Hematopoietic multipotent progenitor cell treated with erythropoietin and hydrocortisone succinate and interleukin-3 and kit ligand, for 8 days (in vitro differentiated cells): Measurements from ENCODE around the gene DDX10.

Experiments used
- DNase-seq: peaks from one replicate; pipeline ENCODE4 v3.0.0-alpha.2; 2015

DDX10 gene

GRCh38 chr11:108958368-108959104 lies 293.7 kb downstream of the DDX10 start:
- DNase-seq: no peak

GRCh38 chr11:108959105-108959761 lies 294.4 kb downstream of the DDX10 start:
- no peak for DNase-seq

GRCh38 chr11:108959874-108960273 lies 295.0 kb downstream of the DDX10 start:
- no peak for DNase-seq

GRCh38 chr11:108960501-108960900 lies 295.6 kb downstream of the DDX10 start:
- no peak for DNase-seq

DNA sequence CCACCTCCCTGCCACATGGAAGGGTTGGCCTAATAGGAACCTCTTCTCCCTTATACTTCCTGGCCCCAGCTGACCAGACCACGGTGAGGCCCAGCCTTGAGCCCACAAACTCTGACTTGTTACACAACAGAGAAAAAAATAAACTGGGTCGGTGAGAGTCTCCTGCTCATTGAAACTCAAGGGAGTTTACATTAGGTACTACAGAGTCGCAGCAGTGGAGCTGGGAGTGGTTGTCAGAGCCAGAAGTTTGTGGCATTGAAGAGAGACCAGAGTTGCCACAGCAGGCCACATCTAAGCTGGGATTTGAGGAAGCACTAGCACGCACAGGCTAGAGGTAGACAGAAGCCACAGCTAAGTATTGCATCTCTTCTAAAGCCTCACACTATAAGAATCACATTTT lies 296.2 kb downstream of the DDX10 start:
- DNase-seq: no peak

- DNase-seq: no peak
These were observed 298.2 kb downstream of the DDX10 start for GRCh38 chr11:108963118-108963517.

DNA sequence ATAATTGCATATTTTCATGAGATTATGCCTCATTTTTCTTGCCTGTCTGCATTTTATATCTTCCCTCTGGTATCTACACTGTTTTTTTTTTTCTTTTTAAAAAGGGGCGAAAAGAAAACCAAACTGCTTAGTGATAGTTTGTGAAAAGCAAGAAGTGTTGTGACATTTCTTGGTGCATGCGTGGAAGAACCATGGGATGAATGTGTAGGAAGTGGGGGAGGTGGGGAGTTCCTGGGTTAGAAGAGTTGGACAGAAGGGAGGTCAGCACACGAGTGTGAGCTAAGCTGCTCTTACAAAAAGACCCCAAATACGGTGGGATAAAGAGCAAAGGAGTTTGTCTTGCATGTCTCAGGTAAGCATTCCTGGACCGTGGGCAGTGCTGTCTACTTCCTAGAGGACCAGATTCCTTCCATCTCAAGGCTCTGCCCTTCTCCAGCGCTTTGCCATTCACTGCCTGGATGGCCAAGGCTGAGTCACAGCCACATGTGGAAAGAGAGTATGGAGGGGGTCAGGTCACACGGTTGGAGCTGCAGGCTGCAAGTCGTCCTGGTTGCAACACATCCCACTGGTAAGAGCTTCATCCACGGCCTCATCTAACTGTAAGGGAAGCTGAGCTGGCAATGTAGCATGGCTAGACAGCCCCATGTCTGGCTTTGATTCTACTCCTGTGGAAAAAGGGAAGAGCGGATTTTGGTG lies 300.6 kb downstream of the DDX10 start:
- DNase-seq: no peak

DNA sequence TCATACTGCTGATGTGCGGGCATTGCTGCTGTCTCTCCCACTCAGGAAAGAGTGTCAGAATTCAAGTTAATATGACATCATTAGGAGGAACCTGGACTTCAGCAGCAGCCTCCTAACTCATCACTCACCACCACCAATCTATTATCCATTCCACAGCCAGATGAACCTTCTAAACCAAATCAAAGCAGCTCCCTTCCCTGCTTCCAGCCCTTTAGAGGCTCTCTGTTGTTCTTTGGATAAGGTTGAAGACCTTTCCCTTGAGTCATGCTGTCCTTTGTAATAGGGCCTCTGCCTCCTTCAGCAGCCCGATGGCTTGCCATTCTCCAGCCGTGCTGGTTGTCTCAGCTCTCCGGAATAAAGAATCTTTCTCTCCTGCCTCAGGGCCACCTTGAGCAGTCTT lies 301.3 kb downstream of the DDX10 start:
- no peak for DNase-seq

- no peak for DNase-seq
These were observed 302.1 kb downstream of the DDX10 start for GRCh38 chr11:108966978-108967377.

DNA sequence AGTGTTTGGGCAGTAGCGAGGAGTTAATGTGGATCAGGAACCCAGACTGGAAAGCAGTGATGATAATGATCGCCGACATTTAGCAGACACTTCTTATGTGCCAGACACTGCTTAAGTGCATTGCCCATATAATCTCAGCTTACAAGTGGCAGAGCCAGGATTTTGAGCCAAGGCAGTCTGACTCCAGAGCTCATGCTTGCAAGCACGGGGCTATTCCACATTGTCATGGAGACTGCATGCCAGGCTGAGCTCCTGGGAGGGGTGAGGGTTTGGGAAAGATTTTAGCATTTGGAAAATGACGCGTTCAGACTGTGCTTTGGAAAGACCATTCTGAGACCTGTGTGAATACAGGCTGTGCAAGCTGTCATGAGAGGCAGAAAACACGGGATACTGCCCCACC lies 302.7 kb downstream of the DDX10 start:
- no peak for DNase-seq

DNA sequence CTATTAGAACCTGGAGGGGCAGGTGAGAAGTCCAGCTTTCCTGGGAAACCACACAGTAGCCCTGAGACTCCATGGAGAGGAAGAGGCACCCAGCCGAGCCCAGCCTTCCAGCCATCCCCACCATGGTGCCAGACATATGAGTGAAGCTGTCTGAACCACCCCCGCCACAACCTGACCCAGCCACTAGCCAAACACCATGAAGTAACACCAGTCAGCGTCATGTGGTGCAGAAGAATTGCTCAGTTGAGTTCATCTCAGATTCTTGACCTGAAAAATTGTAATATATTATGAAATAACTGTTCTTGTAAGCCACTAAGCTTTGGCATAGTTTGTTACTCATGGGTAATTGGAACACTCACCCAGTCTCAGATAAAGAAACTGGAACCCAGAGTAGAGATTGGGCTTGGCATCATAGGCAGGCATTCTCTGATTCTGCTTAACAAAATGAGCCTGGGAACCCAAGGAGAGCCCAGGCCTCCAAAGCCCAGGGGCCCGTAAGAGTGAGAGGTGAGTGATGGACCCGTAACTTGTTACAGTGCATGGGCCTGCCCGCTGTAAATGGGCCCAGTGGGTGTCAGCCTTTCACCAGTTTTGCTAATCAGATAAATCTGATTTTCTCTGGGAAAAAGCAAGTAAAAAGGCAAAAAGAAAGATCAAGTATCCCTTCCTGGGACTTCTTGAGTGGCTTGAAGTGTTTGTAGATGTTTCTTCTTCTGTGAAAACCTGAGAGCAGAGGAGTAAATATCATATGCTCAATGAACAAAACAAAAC lies 305.5 kb downstream of the DDX10 start:
- DNase-seq: no peak

GRCh38 chr11:108973402-108974162 lies 308.7 kb downstream of the DDX10 start:
- DNase-seq: no peak

DNA sequence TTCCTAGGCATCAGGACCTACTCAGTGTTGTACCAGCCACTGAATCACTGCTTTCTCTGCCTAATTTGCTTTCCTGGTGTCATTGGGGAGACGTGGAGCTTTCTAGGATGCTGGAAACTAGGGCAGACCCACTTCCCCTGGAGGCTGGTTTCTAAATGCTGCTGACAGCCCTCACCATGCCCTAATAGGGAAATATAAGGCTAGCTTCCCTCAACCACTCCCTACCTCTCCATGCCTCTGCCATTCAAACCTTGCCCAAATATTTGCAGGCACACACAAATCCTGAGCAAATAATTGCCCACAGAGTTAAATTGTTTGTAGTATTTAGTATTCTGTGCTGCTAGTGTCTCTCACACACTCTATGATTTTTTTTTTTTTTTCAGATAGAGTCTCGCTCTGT lies 310.2 kb downstream of the DDX10 start:
- no peak for DNase-seq

GRCh38 chr11:108975641-108976071 lies 310.8 kb downstream of the DDX10 start:
- no peak for DNase-seq

- DNase-seq: no peak
These were observed 319.0 kb downstream of the DDX10 start for GRCh38 chr11:108983636-108984420.

- no peak for DNase-seq
These were observed 319.7 kb downstream of the DDX10 start for GRCh38 chr11:108984523-108984922.

GRCh38 chr11:108985236-108985944 lies 320.5 kb downstream of the DDX10 start:
- DNase-seq: no peak

GRCh38 chr11:108985945-108986279 lies 321.0 kb downstream of the DDX10 start:
- no peak for DNase-seq
